ENCODE measurements around the gene IFNGR1. TPM values are rescaled to one million over a fixed set of nuclear protein-coding genes. Genes with fewer than 3 reads are reported as not detected.

IFNGR1 gene
- total RNA-seq, 4 donors from 2014 or later = 54.7 to 97.4 (median 61.1) TPM

- Histone ChIP-seq H3K4me3 (no peak overlapping the region), H3K36me3 (no peaks in the 10 kb centered on the region), H3K4me1 (no peaks in the 10 kb centered on the region), H3K27me3 (no peaks in the 10 kb centered on the region), H3K9me3 (no peaks in the 10 kb centered on the region), H3K27ac (no peak overlapping the region)
- no peak for DNase-seq
- in situ Hi-C loops (cut with MboI; ENCODE audit: low sequenced_read_pairs in 4 of 4) (no loop called here), intact Hi-C loops (cut with DNase I; ENCODE audit: low total_unique reads) (no loop called here)
- ATAC-seq = no peak
- TF ChIP-seq, protein P1, sequence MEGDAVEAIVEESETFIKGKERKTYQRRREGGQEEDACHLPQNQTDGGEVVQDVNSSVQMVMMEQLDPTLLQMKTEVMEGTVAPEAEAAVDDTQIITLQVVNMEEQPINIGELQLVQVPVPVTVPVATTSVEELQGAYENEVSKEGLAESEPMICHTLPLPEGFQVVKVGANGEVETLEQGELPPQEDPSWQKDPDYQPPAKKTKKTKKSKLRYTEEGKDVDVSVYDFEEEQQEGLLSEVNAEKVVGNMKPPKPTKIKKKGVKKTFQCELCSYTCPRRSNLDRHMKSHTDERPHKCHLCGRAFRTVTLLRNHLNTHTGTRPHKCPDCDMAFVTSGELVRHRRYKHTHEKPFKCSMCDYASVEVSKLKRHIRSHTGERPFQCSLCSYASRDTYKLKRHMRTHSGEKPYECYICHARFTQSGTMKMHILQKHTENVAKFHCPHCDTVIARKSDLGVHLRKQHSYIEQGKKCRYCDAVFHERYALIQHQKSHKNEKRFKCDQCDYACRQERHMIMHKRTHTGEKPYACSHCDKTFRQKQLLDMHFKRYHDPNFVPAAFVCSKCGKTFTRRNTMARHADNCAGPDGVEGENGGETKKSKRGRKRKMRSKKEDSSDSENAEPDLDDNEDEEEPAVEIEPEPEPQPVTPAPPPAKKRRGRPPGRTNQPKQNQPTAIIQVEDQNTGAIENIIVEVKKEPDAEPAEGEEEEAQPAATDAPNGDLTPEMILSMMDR (IDR thresholded peaks at IDR 0.05 in 4 of 5, conservative IDR thresholded peaks at IDR 0.05 in 1 of 5) = no peak
- no peak for TF ChIP-seq POLR2A (IDR thresholded peaks at IDR 0.05)
Measured at GRCh38 chr6:137171053-137171374, 48.2 kb downstream of the IFNGR1 start.

DNA sequence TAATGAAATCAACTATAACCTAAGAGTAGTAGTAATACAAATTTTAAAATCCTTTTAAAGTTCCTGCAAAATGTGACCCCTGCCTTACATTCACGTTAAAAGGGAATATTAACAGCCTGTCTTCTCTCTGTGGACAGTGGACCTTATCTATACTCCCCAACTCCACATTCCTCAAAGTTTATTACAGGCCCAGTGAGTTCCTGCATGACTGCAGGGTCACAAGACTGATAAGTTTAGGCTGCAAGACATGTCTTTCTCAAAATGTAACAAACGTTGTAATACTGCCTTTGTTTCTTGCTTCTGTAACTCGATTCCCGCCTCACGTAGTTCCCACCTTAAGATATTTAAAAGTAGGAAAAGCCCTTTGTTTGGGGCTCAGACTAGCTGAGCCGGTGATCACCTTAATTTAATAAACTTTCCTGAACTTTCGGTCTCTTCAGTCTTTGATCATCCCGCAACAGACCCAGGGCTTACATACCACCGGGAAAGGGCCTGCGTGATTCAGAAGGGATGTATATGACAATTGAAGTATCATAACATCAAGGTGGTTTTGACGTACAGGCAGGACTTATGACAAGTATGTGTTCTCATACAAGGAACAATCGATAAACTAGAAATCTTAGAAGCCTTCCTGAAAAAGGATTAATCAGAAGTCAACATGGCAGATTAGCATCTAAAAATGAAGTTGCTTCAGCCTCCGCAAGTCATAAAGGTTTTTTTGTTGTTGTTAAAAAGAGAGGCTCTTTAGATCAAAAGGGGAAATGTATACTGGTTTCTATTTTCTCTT lies 48.7 kb downstream of the IFNGR1 start:
- in situ Hi-C loops (cut with MboI; ENCODE audit: low sequenced_read_pairs in 4 of 4) = no loop called here
- H3K36me3 ChIP-seq = no peaks in the 10 kb centered on the region
- TF ChIP-seq, protein P1 (IDR thresholded peaks at IDR 0.05 in 4 of 5, conservative IDR thresholded peaks at IDR 0.05 in 1 of 5) = no peak
- TF ChIP-seq POLR2A (IDR thresholded peaks at IDR 0.05) = no peak
- DNase-seq (no peak), ATAC-seq (no peak)
- no peaks in the 10 kb centered on the region for H3K9me3 ChIP-seq
- intact Hi-C loops (cut with DNase I; ENCODE audit: low total_unique reads) = no loop called here
- no peak overlapping the region for H3K4me3 ChIP-seq
- no peak overlapping the region for H3K27ac ChIP-seq
- no peaks in the 10 kb centered on the region for H3K27me3 ChIP-seq
- H3K4me1 ChIP-seq = no peaks in the 10 kb centered on the region

GRCh38 chr6:137167702-137168377 lies 51.3 kb downstream of the IFNGR1 start:
- intact Hi-C loops (cut with DNase I; ENCODE audit: low total_unique reads) = no loop called here
- no peak overlapping the region for H3K4me3 ChIP-seq
- no peak overlapping the region for H3K27ac ChIP-seq
- DNase-seq = no peak
- no peaks in the 10 kb centered on the region for H3K27me3 ChIP-seq
- no peaks in the 10 kb centered on the region for H3K36me3 ChIP-seq
- in situ Hi-C loops (cut with MboI; ENCODE audit: low sequenced_read_pairs in 4 of 4) = no loop called here
- H3K4me1 ChIP-seq = no peaks in the 10 kb centered on the region
- TF ChIP-seq POLR2A (IDR thresholded peaks at IDR 0.05) = no peak
- TF ChIP-seq, protein P1 (IDR thresholded peaks at IDR 0.05 in 4 of 5, conservative IDR thresholded peaks at IDR 0.05 in 1 of 5) = no peak
- no peak for ATAC-seq
- H3K9me3 ChIP-seq = no peaks in the 10 kb centered on the region

DNA sequence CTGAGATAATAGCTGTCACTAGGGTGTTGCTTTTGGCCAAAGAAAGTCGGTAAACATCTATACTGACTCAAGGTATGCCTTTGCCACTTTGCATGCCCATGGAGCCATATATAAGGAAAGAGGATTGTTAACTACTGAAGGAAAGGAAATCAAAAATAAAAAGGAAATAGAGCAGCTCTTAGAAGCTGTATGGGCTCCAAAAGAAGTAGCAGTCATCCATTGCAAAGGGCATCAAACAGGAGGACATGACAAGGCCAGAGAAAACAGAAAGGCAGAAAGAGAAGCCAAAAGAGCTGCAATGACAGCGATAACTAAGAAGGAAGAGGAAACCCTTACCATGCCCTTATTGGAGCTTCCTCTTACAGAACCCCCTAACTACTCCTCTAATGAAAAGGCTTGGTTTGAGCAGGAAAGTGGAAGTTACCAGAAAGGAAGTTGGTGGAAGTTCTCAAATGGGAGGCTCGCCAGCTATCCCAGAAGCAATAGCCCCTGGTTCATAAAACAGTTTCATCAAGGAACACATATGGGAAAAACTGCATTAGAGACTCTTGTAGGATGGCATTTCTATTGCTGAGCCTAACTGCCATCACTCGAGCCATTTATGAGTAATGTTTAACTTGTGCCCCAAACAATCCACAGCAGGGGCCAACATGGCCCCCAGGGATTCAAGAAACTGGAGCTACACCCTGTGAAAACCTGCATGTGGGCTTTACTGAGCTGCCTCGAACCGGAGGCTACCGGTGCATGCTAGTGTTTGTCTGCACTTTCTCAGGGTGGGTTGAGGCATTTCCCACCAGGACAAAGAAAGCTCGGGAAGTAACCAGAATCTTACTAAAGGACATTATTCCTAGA lies 52.7 kb downstream of the IFNGR1 start:
- ATAC-seq = no peak
- intact Hi-C loops (cut with DNase I; ENCODE audit: low total_unique reads) (no loop called here), in situ Hi-C loops (cut with MboI; ENCODE audit: low sequenced_read_pairs in 4 of 4) (no loop called here)
- no peak for DNase-seq
- Histone ChIP-seq H3K4me3 (no peak overlapping the region), H3K27me3 (no peaks in the 10 kb centered on the region), H3K36me3 (no peaks in the 10 kb centered on the region), H3K9me3 (no peaks in the 10 kb centered on the region), H3K27ac (no peak overlapping the region), H3K4me1 (no peaks in the 10 kb centered on the region)
- TF ChIP-seq POLR2A (IDR thresholded peaks at IDR 0.05) = no peak

All from gastrocnemius medialis (tissue), 4 donors.